A549 (cell line): ENCODE measurements around the gene COMMD2. TPM values are rescaled to one million over a fixed set of nuclear protein-coding genes. Genes with fewer than 3 reads are reported as not detected.

Experiments used
- ATAC-seq, 2 experiments: fragments of 200-7000 bp in 1 of 2; fragments of >200 bp in 1 of 2; cut with Nextera tagmentation in 1 of 2; cut with Tn5 transposase in 1 of 2; 3 replicates each; pipeline versions ENCODE4 v1.8.0 to v1.9.1; 2018 to 2020; ENCODE audit warnings: mild to moderate bottlenecking in 1 of 2, moderate library complexity in 1 of 2
- CTCF ChIA-PET: fragments of 300-600 bp; sonication (Branson Sonifier 250); formaldehyde crosslinking; extraction: SDS; loops from one replicate; lab custom pipeline; 2021; ENCODE audit warnings: antibody characterized with exemption, inconsistent platforms; lab: Yijun Ruan, JAX
- POLR2A ChIA-PET: fragments of 350-600 bp; formaldehyde crosslinking; extraction: SDS; loops from one replicate; lab custom pipeline; 2021; ENCODE audit warnings: antibody characterized with exemption, inconsistent platforms; lab: Yijun Ruan, JAX
- DNase-seq, 2 experiments: peaks; one replicate each; pipeline versions ENCODE4 v3.0.0 to v3.0.0-alpha.2; 2011 to 2016; ENCODE audit warnings: low read depth in 1 of 2, low spot score in 1 of 2
- FAIRE-seq: peaks from 2 replicates; lab custom pipeline; 2011; peaks lifted over from hg19 to GRCh38; lab: Jason Lieb, UNC
- H3K27ac ChIP-seq, 2 experiments: fragments of >200 bp; sonication (Bioruptor Twin); formaldehyde crosslinking; 3 replicates each; pipeline ENCODE4 v1.5.1; 2016 to 2017
- H3K4me1 ChIP-seq: fragments of >200 bp; sonication (Bioruptor Twin); formaldehyde crosslinking; 3 replicates; pipeline ENCODE4 v1.6.1; 2016
- H3K4me2 ChIP-seq: fragments of >200 bp; sonication (Bioruptor Twin); formaldehyde crosslinking; 3 replicates; pipeline ENCODE4 v1.6.1; 2016
- H3K4me3 ChIP-seq: fragments of >200 bp; sonication (Bioruptor Twin); formaldehyde crosslinking; 3 replicates; pipeline ENCODE4 v1.5.1; 2016
- H3K9me3 ChIP-seq: fragments of >200 bp; sonication (Bioruptor Twin); formaldehyde crosslinking; 3 replicates; pipeline ENCODE4 v1.6.1; 2016
- BHLHE40 ChIP-seq: IDR thresholded peaks from 2 replicates; pipeline ENCODE4 v1.6.1; 2012; ENCODE audit warnings: low read depth, low read length, inconsistent platforms
- FOSL2 ChIP-seq, 2 experiments: fragments of 450-650 bp in 1 of 2; fragments of >200 bp in 1 of 2; sonication (Bioruptor Twin) in 1 of 2; formaldehyde crosslinking; IDR thresholded peaks; 2 replicates each; pipeline versions ENCODE4 v1.5.0 to v1.6.1; 2016 to 2020; ENCODE audit warnings: mild to moderate bottlenecking in 1 of 2, moderate library complexity in 1 of 2
- HDAC2 ChIP-seq: fragments of 200-600 bp; sonication (generic); IDR thresholded peaks from 2 replicates; pipeline ENCODE4 v1.6.1; 2016
- HOXB13 ChIP-seq: fragments of 250-450 bp; sonication (Bioruptor Pico); IDR thresholded peaks from 2 replicates; pipeline ENCODE4 v1.5.0; 2020; ENCODE audit warnings: low read depth, mild to moderate bottlenecking, moderate library complexity
- KDM5A ChIP-seq: fragments of 200-600 bp; sonication (generic); IDR thresholded peaks from 2 replicates; pipeline ENCODE4 v1.6.1; 2016; ENCODE audit warnings: antibody characterized with exemption, mild to moderate bottlenecking
- POLR2A ChIP-seq: IDR thresholded peaks from 2 replicates; pipeline ENCODE4 v1.6.1; 2012; ENCODE audit warnings: mild to moderate bottlenecking, low read length
- POLR2AphosphoS2 ChIP-seq: conservative IDR thresholded peaks from 2 replicates; pipeline ENCODE4 v1.6.1; 2012; ENCODE audit warnings: low read length, improper control_type of control experiment, inconsistent platforms
- RAD21 ChIP-seq, 2 experiments: fragments of >200 bp in 1 of 2; sonication (Bioruptor Twin) in 1 of 2; formaldehyde crosslinking in 1 of 2; IDR thresholded peaks in 1 of 2; conservative IDR thresholded peaks in 1 of 2; 2 replicates in 1 of 2; 3 replicates in 1 of 2; pipeline ENCODE4 v1.6.1; 2012 to 2018; ENCODE audit warnings: inconsistent platforms in 1 of 2
- TFCP2L1 ChIP-seq: fragments of 250-450 bp; sonication (Bioruptor Pico); IDR thresholded peaks from 2 replicates; pipeline ENCODE4 v1.5.0; 2021; ENCODE audit warnings: mild to moderate bottlenecking
- ZNF302 ChIP-seq: fragments of 250-450 bp; sonication (Bioruptor Pico); IDR thresholded peaks from 2 replicates; pipeline ENCODE4 v1.9.0; 2021; ENCODE audit warnings: inconsistent platforms, mild to moderate bottlenecking, moderate library complexity
- WGBS: methylation state at CpG from one replicate; pipeline ENCODE4 v1.1.6; 2017; ENCODE audit errors: missing lambda C conversion rate; 5-methylcytosine and 5-hydroxymethylcytosine counted together
- polyA plus RNA-seq, 4 experiments: library from polyadenylated mRNA; depleted of rRNA in 3 of 4; stranded (reverse); fragments of >200 nt; fragmentation: RNase III in 1 of 4; extraction: RNeasy Plus Mini Kit Qiagen cat#74134 plus additional on column Dnase treatment in 1 of 4; gene quantifications; 2 replicates in 3 of 4; 3 replicates in 1 of 4; pipeline ENCODE4 v1.2.3, GENCODE V29; 2011 to 2017
- small RNA-seq, 6 experiments: library from RNA; depleted of rRNA; stranded (forward); fragments of <200 nt; gene quantifications; one replicate each; pipeline ENCODE3, GENCODE V24; 2012
- TF ChIP-seq, protein P1 (sequence below): IDR thresholded peaks from 2 replicates; pipeline ENCODE4 v1.6.1; 2012

The COMMD2 gene
- polyA plus RNA-seq, 2 of the 4 experiments (the other 2 are of a cell fraction): 20.5 to 76.1 TPM

DNA sequence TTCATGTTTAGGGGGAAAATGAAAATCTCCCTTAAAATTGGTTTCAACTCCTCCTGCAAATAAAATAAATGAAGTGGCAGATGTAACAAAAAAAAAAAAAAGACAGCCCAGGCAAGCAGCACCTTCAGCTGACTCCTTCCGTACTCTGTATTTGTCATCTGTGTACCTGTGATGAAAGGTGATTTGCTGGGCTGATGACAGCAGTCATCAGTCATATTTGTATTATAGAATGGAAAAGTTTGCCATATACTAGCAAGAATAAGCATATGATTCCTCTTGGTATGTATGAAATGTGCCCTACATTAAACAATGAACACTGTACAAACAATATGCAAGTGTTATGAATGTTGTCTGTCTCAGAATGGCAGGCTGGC is 50.3 kb downstream of the COMMD2 start:
- FAIRE-seq (no peak), DNase-seq (no peak), ATAC-seq (no peak)
- H3K27ac ChIP-seq: no peak overlapping the region
- no peak overlapping the region for H3K4me2 ChIP-seq
- 0 out of 3 replicates have a peak, but pooled peaks cover 6% of the 10 kb centered on the region for H3K4me1 ChIP-seq
- CTCF ChIA-PET: interaction anchor here (0.6 kb wide), 2 partner anchors 15 to 39 kb away, joined by 3 to 4 read pairs; no protein-coding TSS in a partner anchor
- 85% methylated on average over 1 of the region's 1 CpG for WGBS
- TF ChIP-seq BHLHE40: no peak
- no peak for TF ChIP-seq POLR2AphosphoS2
- no peak for TF ChIP-seq RAD21 (conservative IDR thresholded peaks at IDR 0.05 in 1 of 2, IDR thresholded peaks at IDR 0.05 in 1 of 2)
- no peak for TF ChIP-seq FOSL2 (IDR thresholded peaks at IDR 0.05)
- no peak for TF ChIP-seq FOSL2 (CRISPR knock-in tag; IDR thresholded peaks at IDR 0.05)
- POLR2A ChIA-PET: no interaction called here
- H3K9me3 ChIP-seq: peaks cover 21% of the 10 kb centered on the region; the same call in 2 of the 3 replicates
- H3K4me3 ChIP-seq: no peak overlapping the region

DNA sequence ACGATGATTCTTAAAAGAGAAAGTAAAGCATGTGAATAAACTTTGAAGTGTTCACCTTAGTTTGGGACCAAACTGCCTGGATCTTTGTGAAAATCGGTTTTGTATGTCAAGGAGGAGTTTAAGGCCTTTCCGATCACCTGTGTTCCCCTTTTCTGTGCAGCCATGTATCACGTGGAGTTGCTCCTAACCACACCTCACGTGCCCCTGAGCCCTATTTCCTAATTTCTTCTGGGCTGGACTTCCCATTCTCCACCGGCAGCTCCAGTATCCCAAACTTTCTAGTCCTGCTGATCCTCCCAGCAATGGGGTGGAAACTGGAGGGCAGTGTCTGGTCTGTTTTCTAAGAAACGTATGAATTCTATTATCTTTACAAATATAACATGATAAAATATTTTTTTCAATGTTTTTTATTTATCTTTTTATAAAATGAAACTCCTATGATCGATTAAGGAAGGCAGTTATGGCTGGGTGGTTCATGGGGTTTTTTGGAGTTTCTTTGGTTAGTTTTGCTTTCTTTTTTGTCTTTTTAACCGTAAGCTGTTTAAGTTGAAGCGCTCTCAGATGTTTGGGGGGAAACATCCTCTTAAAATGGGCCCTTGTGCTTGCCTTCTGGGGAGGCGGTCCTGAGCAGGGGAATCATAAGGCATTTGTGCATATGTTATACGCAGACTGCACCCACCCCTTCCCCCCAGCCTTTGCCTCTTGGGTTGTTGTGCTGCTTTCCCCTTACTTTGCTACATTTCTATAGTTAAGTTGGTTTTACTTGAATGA is 50.9 kb downstream of the COMMD2 start:
- Histone ChIP-seq H3K9me3 (peaks cover 22% of the 10 kb centered on the region; the same call in 2 of the 3 replicates), H3K4me3 (no peak overlapping the region), H3K27ac (no peak overlapping the region), H3K4me2 (no peak overlapping the region), H3K4me1 (0 out of 3 replicates have a peak, but pooled peaks cover 6% of the 10 kb centered on the region)
- ATAC-seq (no peak), FAIRE-seq (no peak), DNase-seq (no peak)
- TF ChIP-seq ZNF302 (CRISPR knock-in tag) (no peak), HDAC2 (no peak), TFCP2L1 (no peak), HOXB13 (CRISPR knock-in tag) (no peak), POLR2A (no peak), KDM5A (no peak)
- TF ChIP-seq, protein P1, sequence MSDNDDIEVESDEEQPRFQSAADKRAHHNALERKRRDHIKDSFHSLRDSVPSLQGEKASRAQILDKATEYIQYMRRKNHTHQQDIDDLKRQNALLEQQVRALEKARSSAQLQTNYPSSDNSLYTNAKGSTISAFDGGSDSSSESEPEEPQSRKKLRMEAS: no peak
- 81% methylated on average over 12 of the region's 12 CpGs for WGBS
- POLR2A ChIA-PET: no interaction called here
- CTCF ChIA-PET: interaction anchor here (0.6 kb wide), 1 partner anchor 14 kb away, joined by 4 read pairs; no protein-coding TSS in a partner anchor

Small RNA genes lying within 50 kb of the gene (small RNA-seq; reads per million reads assigned to genes)
- 0 reads per million in 6 experiments for gene RNU6-507P

Other genes with a start within 250 kb of the COMMD2 start
- gene WWTR1, start 94.5 kb downstream of the COMMD2 start, polyA plus RNA-seq (2011; rRNA removed): 164 and 216 TPM in 2 replicates
- 93.9 to 103 TPM (median 99.7 TPM) in 3 replicates for gene WWTR1, start 94.5 kb downstream of the COMMD2 start, polyA plus RNA-seq (2017; fragmentation: RNase III; extraction: RNeasy Plus Mini Kit Qiagen cat#74134 plus additional on column Dnase treatment)
- 0.08 TPM in 1 of 2 replicates, not detected in the other for gene ANKUB1, start 40.1 kb upstream of the COMMD2 start, polyA plus RNA-seq (2011; rRNA removed)
- gene ANKUB1, start 40.1 kb upstream of the COMMD2 start, polyA plus RNA-seq (2017; fragmentation: RNase III; extraction: RNeasy Plus Mini Kit Qiagen cat#74134 plus additional on column Dnase treatment): not detected in 3 replicates
- gene RNF13, start 60.7 kb upstream of the COMMD2 start, polyA plus RNA-seq (2011; rRNA removed): 100 and 102 TPM in 2 replicates
- gene RNF13, start 60.7 kb upstream of the COMMD2 start, polyA plus RNA-seq (2017; fragmentation: RNase III; extraction: RNeasy Plus Mini Kit Qiagen cat#74134 plus additional on column Dnase treatment): 39.0 to 46.2 TPM (median 44.5 TPM) in 3 replicates
- gene PFN2, start 218.4 kb upstream of the COMMD2 start, polyA plus RNA-seq (2011; rRNA removed): 406 and 539 TPM in 2 replicates
- 201 to 231 TPM (median 222 TPM) in 3 replicates for gene PFN2, start 218.4 kb upstream of the COMMD2 start, polyA plus RNA-seq (2017; fragmentation: RNase III; extraction: RNeasy Plus Mini Kit Qiagen cat#74134 plus additional on column Dnase treatment)